Heart right ventricle (tissue), 16 donors: Measurements from ENCODE around the gene KHSRP. TPM values are rescaled to one million over a fixed set of nuclear protein-coding genes. Genes with fewer than 3 reads are reported as not detected.

Experiments used
- ATAC-seq, 8 donors: fragments of 200-7000 bp; cut with Tn5 transposase; one replicate each; pipeline ENCODE4 v1.9.1; 2020; ENCODE audit warnings: mild to moderate bottlenecking in 8 of 8, moderate library complexity in 8 of 8, moderate number of reproducible peaks in 1 of 8
- DNase-seq, 2 donors: peaks; one replicate each; pipeline ENCODE4 v3.0.0-alpha.2; 2020
- H3K27ac ChIP-seq, 10 donors: fragments of 200-600 bp; sonication (generic) in 2 of 10; one replicate each; pipeline versions ENCODE4 v1.5.0 to v1.8.0; 2020 to 2022; ENCODE audit warnings: mild to moderate bottlenecking in 3 of 10
- H3K27me3 ChIP-seq, 7 donors: fragments of 200-600 bp; one replicate each; pipeline ENCODE4 v1.8.0; 2021 to 2022; ENCODE audit warnings: mild to moderate bottlenecking in 2 of 7
- H3K36me3 ChIP-seq, 9 donors: fragments of 200-600 bp; sonication (generic) in 1 of 9; one replicate each; pipeline versions ENCODE4 v1.5.0 to v1.8.0; 2020 to 2022; ENCODE audit warnings: mild to moderate bottlenecking in 2 of 9
- H3K4me1 ChIP-seq, 9 donors: fragments of 200-600 bp; sonication (generic) in 1 of 9; one replicate each; pipeline versions ENCODE4 v1.5.0 to v1.8.0; 2020 to 2022; ENCODE audit warnings: mild to moderate bottlenecking in 4 of 9
- H3K4me3 ChIP-seq, 10 donors: fragments of 200-600 bp; sonication (generic) in 2 of 10; one replicate each; pipeline versions ENCODE4 v1.5.0 to v1.8.0; 2020 to 2022; ENCODE audit warnings: mild to moderate bottlenecking in 7 of 10, moderate library complexity in 2 of 10
- H3K9me3 ChIP-seq, 11 donors: fragments of 200-600 bp in 10 of 11; sonication (generic) in 2 of 11; one replicate each; pipeline versions ENCODE4 v1.5.0 to v1.8.0; 2013 to 2022; ENCODE audit warnings: mild to moderate bottlenecking in 2 of 11, control low read depth in 1 of 11, moderate library complexity in 1 of 11
- WGBS, 2 donors: extraction: QIAGEN DNeasy Blood & Tissue Kit; methylation state at CpG; one replicate each; pipeline ENCODE4 v1.1.7; 2013; ENCODE audit warnings: inconsistent platforms in 1 of 2; 5-methylcytosine and 5-hydroxymethylcytosine counted together
- intact Hi-C, 10 donors: fragments of 100-400 bp; cut with DNase I; formaldehyde crosslinking; loops; one replicate each; pipeline versions ENCODE4 v1.11.1 to v1.14.2; 2022
- polyA plus RNA-seq, 2 donors: library from polyadenylated mRNA; stranded (reverse); fragments of 200-250 nt; gene quantifications; one replicate each; pipeline ENCODE4 v1.2.3, GENCODE V29; 2013
- total RNA-seq, 10 donors: library from RNA; stranded (reverse); fragmentation: NEBNext Ultra II Directional in 3 of 10; extraction: Animal tissue kit (Norgen Biotek cat#: 25700) in 3 of 10; gene quantifications; one replicate each; pipeline versions ENCODE4 v1.2.1 to v1.2.4, GENCODE V29; 2021 to 2023
- TF ChIP-seq, protein P1 (sequence below), 9 donors: fragments of 200-600 bp; sonication (generic) in 2 of 9; IDR thresholded peaks; one replicate each; pipeline versions ENCODE4 v1.5.0 to v1.8.0; 2021 to 2022; ENCODE audit warnings: antibody characterized with exemption in 9 of 9, mild to moderate bottlenecking in 5 of 9, moderate library complexity in 1 of 9
- donor health status: Arrhythmogenic right ventricular cardiomyopathy.
- donor health status: ischemic (EF 13 %, LVEDD 7.1; RV severe dilation, severe dysfunction).
- donor health status: healthy with polysubstance abuse.
- donor health status: DM: no; HTN: yes; CAD: no.
- donor health status: DM: no; HTN: no; CAD: no.
- donor health status: ischemic (EF 25% LVEDD 6.9; RV normal size, moderate dysfunction).
- donor health status: ischemic (EF 25% LVEDD 5.7; RV mildly dilated, moderate dysfunction).
- donor health status: healthy.
- donor health status: DM: yes; HTN: yes; CAD: no.
- donor health status: Ischemic cardiomyopathy.
- donor health status: ischemic (EF 35%, LVEDD 5.7; RV mildly dilated, moderate dysfunction).
- donor health status: nonischemic (EF 11% LVEDD 7.7; RV severe dilation, severe dysfunction).
- donor health status: DM: yes; HTN: yes; CAD: no.
- donor health status: PGD.
- donor health status: ischemic (EF 29% LVEDD 5.4; RV normal size, mild dysfunction).
- donor health status: nonischemic (EF 23%, LVEDD 6.1; RV moderate dilation, normal function).

KHSRP gene
- total and polyA plus RNA-seq, 12 donors: 50.9 to 125 (median 86.4) TPM

- Histone ChIP-seq H3K4me1 (peaks cover 5 to 23% (median 15%) of the 10 kb centered on the region in 9 donors), H3K4me3 (peak overlapping the region in 6 of 10 donors; percentile 61 to 77 (median 72)), H3K27me3 (peaks cover 0 to 12% (median 8%) of the 10 kb centered on the region in 7 donors), H3K36me3 (peaks cover 0 to 43% (median 16%) of the 10 kb centered on the region in 9 donors), H3K9me3 (peaks cover 0 to 21% (median 10%) of the 10 kb centered on the region in 11 donors), H3K27ac (peak overlapping the region in 2 of 10 donors; percentile 33 to 38)
- WGBS, 2 donors: 78 to 80% methylated on average over 17 of the region's 17 CpGs
- intact Hi-C loops: no loop called here
- no peak for DNase-seq
- ATAC-seq: no peak
- TF ChIP-seq, protein P1, sequence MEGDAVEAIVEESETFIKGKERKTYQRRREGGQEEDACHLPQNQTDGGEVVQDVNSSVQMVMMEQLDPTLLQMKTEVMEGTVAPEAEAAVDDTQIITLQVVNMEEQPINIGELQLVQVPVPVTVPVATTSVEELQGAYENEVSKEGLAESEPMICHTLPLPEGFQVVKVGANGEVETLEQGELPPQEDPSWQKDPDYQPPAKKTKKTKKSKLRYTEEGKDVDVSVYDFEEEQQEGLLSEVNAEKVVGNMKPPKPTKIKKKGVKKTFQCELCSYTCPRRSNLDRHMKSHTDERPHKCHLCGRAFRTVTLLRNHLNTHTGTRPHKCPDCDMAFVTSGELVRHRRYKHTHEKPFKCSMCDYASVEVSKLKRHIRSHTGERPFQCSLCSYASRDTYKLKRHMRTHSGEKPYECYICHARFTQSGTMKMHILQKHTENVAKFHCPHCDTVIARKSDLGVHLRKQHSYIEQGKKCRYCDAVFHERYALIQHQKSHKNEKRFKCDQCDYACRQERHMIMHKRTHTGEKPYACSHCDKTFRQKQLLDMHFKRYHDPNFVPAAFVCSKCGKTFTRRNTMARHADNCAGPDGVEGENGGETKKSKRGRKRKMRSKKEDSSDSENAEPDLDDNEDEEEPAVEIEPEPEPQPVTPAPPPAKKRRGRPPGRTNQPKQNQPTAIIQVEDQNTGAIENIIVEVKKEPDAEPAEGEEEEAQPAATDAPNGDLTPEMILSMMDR (IDR thresholded peaks at IDR 0.05): no peak
Observed at GRCh38 chr19:6457958-6458694, 33.5 kb upstream of the KHSRP start.

DNA sequence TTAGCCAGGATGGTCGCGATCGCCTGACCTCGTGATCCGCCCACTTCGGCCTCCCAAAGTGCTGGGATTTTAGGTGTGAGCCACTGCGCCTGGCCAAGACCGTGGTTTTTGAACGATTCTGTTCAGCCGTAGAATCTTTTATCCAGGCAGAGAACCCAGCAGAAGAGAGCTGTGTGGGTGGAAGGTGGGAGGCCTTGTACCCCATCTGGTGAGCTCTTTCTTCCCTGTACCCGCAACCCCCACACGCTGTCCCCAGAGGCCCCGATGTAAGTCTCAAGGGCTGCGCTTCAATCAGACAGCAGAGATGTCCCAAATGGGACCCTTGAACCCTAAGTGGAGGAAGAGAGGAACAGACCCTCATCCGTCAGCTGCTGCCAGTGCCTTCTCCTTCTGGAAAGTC, 31.3 kb upstream of the KHSRP start:
- no peak overlapping the region for H3K27ac ChIP-seq
- H3K9me3 ChIP-seq: peaks cover 0 to 24% (median 10%) of the 10 kb centered on the region in 11 donors
- intact Hi-C loops: no loop called here
- peaks cover 5 to 23% (median 15%) of the 10 kb centered on the region in 9 donors for H3K4me1 ChIP-seq
- 88 to 96% methylated on average over 15 of the region's 15 CpGs for WGBS, 2 donors
- DNase-seq (no peak), ATAC-seq (no peak)
- TF ChIP-seq, protein P1 (IDR thresholded peaks at IDR 0.05): no peak
- no peak overlapping the region for H3K4me3 ChIP-seq
- H3K27me3 ChIP-seq: peaks cover 0 to 10% (median 0%) of the 10 kb centered on the region in 7 donors
- peaks cover 0 to 62% (median 16%) of the 10 kb centered on the region in 9 donors for H3K36me3 ChIP-seq

- intact Hi-C loops: no loop called here
- TF ChIP-seq, protein P1 (IDR thresholded peaks at IDR 0.05): no peak
- 97% methylated on average over 11 of the region's 11 CpGs for WGBS, 2 donors
- DNase-seq (no peak), ATAC-seq (no peak)
- Histone ChIP-seq H3K27ac (no peak overlapping the region), H3K27me3 (peaks cover 0 to 3% (median 0%) of the 10 kb centered on the region in 7 donors), H3K4me3 (no peak overlapping the region), H3K9me3 (peaks cover 0 to 24% (median 10%) of the 10 kb centered on the region in 11 donors), H3K36me3 (peaks cover 0 to 74% (median 16%) of the 10 kb centered on the region in 9 donors), H3K4me1 (peaks cover 4 to 14% (median 8%) of the 10 kb centered on the region in 9 donors)
Observed at GRCh38 chr19:6453951-6454565, 29.4 kb upstream of the KHSRP start.

DNA sequence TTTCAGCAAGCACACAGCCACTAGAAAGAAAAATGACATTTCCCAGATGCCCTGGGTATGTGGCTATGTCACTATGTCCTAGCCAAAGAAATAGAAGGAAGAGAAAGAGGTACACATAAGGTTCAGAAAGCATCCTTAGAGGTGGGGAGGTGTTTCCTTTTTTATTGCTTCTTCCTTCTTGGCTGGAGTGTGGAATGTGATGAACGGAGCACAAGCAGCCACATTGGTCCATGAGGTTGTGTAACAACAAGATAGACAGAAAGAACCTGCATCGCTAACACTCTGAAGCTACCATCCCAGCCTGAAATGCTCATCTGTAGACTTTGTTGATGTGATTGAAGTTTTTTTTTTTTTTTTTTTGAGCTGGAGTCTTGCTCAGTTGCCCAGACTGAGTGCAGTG, 28.3 kb upstream of the KHSRP start:
- Histone ChIP-seq H3K27ac (no peak overlapping the region), H3K36me3 (peaks cover 0 to 75% (median 16%) of the 10 kb centered on the region in 9 donors), H3K27me3 (no peaks in the 10 kb centered on the region), H3K4me1 (peaks cover 0 to 2% (median 0%) of the 10 kb centered on the region in 9 donors), H3K9me3 (peaks cover 0 to 24% (median 10%) of the 10 kb centered on the region in 11 donors), H3K4me3 (no peak overlapping the region)
- ATAC-seq: no peak
- 100% methylated on average over 2 of the region's 2 CpGs for WGBS, 2 donors
- TF ChIP-seq, protein P1 (IDR thresholded peaks at IDR 0.05): no peak
- DNase-seq: no peak
- intact Hi-C loops: no loop called here
